GM19238 (cell line): ENCODE measurements around the gene DLG2.

ENCODE experiments used
- DNase-seq: peaks from one replicate; pipeline ENCODE4 v3.0.0; 2011; ENCODE audit warnings: low spot score; ENCODE audit not compliant: insufficient read length

DLG2 gene

DNA sequence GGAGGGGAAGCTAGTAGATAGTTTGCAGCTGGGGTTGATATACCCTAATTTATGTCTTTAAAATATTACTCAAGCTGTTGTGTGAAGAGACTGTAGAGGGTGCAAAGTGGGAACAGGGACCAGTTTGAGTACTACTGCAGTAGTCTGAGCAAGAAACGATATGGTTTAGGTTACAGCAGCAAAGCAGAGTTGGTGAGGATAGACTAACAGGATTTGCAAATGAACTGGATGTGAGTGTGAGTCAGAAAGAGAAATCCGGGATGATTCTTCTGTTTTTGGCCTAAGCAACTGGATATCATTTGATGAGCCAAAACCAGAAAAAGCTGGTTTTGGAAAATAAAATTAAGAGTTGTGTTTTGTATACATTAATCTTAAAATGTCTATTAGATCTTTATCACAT, 1591.5 kb downstream of the DLG2 start:
- no peak for DNase-seq

DNA sequence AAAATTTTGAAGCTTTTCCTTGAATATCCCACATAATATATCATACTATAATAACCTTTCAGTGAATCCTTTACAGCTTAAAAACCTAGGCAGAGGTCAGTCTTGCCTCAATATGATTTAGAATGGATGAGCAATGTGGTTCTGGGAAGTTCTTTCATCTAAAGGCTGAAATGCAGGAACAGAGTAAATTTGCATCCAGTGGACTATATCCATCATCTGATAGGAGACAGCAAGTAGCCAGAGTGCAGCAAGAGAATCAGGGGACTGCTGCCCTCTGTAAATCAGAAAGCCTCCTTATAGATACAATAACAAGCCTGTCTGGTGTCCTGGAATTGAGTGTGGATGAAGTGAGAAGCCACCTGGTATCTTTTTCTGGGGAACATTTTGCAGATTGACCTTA, 1592.7 kb downstream of the DLG2 start:
- DNase-seq = no peak

DNA sequence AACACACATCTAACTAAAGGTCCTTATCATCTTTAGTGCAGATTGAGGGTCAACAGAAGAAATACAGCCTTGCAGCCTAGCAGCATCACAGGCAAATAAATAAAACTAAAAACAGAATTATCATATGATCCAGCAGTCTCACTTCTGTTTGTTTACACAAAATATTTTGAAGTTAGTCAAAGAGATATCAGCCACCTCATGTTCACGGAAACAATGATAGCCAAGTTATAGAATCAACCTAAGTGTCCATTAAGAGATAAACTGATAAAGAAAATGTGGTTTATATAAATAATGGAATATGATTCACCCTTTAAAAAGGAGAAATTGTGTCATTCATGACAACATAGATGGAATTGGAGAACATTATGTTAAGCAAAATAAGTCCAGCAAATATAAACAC, 1602.9 kb downstream of the DLG2 start:
- no peak for DNase-seq

DNA sequence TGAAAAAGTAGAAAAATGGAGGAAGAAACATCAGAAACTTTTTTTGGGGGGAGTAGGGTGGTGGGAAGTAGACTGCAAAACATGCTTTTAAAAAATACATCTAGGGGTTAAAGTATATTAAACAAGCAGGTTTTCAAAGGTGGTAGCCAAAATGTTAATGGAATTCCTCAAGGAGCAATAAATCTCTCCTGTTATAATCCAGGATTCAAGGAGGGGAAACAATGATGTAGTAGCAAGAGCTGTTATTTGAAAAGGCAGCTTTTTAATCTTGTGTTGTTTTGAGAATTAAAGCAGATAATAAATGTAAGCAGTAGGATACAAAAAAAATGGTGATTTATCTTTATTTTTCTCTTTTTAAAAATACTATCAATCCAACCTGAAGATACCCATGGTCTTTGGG, 1604.4 kb downstream of the DLG2 start:
- DNase-seq = no peak

DNA sequence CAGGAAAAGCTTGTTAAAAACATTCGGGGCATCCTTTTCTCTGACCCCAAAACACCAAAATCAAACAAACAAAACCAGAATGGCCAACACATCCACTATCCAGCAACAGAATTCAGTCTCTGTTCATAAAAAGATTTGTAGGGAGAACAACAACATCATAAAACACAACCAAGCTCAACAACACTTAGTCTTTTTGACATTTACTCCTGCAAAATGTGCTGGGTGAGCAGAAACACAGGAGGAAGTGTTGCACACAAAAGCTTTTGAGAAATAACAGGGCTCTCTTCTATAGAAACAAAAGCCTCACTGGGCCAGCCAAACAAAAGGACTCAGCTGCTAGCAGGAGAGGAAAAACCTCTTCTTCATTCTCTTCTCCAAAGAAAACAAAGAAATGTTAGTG, 1604.9 kb downstream of the DLG2 start:
- DNase-seq = no peak

DNA sequence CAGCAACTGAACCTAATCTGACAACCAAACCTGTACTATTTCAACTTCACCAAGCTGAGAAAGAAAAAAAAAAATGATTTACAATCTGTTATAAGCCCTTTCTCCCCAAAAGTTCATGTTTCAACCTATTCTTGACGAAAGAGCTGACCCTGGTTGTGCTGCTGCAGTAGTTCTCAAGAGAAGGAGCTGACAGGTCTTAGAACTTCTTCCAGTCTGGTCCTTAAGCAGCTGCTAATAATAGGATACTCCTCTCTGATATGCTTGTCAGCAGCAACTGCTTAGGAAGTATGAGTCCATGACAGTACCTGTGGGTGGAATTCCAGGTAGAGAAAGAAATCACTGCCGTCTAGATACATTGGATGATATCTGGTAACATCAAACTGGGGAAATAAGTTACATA, 1605.9 kb downstream of the DLG2 start:
- DNase-seq = no peak

DNA sequence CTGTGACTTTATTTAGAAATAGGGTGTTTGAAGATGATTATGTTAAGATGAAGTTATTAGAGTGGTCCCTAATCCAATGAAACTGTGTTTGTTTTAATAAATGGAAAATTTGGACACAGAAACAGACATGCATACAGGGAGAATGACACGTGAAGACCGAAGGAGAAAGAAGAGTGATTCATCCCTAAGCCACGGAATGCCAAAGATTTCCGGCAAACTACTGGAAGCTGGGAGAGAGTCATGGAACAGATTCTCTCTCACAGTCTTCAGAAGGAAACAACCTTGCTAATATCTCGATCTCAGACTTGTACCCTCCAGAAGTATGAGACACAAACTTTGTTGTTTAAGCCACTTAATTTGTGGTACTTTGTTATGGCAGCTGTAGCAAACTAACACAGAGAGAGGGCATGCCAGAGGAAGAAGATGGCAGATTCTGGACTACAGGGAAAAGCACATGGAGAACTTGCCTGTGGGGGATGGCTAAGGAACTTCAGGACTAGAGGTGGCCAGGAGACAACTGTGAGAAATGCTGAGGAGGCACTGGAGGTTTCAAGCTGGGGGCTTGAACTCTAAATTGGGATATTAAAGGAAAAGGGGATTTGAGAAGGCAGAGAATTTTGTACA, 1607.5 kb downstream of the DLG2 start:
- DNase-seq = no peak

DNA sequence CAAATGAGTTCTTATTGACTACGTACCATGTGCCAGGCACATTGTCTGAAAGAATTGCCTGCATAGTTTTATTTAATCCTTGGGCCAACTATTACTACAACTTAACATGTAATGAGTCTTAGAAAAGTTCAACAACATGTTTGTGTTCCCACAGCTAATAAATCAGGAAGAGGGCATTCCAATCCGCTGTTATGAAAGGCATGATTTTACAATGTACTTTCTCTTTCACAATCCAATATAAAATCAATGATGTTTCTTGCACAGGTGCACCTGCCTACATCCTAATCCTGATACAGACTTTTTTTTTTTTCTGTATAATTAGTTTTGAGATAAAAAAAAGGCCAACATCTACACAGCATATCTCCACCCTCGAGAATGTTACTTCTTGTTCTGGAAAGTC, 1612.6 kb downstream of the DLG2 start:
- DNase-seq = no peak

DNA sequence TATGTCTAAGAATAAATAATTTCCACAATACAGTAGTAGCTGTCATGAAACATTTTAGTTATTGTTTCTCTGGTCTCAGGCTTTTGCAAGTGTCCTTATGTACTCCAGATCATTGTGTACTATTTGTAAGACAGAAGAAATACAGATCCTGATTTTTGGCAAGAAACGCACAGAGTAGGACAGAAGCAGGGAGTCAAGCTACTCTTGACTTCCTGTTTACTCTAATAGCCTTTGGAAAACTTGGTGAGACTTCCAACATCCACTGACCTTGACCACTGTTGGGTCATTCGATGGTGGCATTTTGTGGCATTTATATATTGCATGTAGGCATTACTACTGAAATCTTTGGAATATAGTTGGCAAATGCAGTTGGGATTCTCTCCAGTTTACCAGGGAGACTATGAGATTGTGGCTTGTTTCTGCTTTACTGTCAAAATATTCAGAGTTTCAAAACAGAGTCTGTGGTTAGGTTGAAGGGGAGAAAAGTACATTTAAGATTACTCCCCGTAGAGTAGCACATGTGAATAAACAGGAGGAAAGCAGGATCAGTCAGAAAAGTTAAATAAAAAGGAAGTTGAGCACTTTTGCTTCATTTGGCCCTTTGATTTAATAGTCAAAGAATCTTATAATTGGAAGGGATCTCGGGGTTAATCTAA, 1614.8 kb downstream of the DLG2 start:
- DNase-seq = no peak

DNA sequence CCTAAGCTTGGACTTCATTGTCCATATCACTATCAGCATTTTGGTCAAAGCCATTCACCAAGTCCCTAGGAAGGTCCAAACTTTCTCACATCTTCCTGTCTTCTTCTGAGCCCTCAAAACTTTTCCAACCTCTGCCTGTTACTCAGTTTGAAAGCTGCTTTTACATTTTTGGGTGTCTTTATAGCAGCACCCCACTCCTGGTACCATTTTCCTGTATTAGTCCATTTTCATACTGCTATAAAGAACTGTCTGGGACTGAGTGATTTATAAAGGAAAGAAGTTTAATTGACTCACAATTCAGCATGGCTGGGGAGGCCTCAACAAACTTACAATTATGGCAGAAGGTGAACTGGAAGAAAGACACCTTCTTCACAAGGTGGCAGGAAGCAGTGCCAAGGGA, 1624.0 kb downstream of the DLG2 start:
- DNase-seq = no peak

DNA sequence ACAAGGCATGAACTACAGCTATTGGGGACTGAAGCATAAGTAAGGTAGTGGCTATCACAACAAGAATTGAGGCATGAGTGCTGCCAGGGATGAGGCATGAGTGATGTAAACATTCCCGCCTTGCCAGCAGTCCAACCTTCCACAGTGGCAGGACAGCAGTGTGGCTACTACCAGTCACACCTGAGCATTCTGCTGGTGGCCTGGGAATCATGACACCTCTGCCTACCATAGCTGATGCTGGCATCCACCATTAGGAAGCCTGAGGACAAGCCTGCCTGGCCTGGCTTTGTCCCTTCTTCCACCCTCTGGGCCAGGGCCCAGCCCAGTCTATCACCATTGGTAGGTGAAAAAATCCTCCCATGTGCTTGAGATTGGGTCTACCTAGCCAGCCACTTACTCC, 1628.2 kb downstream of the DLG2 start:
- DNase-seq = no peak

DNA sequence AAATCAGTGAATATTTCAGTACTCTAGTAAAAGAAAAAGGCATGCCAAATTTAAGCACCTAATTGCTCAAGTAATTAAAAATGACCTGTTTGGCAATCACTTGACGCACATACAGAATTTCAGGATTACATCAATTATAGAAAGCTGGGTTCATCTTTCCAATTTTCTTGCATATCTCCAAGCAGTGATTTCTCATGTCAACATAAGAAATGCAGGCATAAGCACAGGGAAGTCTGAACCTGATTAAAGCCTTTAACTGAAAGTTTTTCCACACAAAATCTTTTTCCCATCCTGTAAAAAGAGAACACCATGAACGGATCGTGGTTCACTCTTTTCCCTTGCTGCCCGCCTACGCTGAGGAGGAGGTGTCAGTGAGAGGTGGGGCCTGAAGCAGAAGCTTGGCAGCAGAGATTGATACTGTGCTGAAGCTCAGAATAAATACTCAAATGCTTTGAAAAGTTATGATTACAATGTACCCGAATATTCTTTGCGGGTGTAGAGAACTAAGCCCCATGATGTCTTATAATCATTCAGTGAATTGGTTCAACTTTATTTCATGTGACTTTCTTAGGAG, 1636.9 kb downstream of the DLG2 start:
- no peak for DNase-seq

DNA sequence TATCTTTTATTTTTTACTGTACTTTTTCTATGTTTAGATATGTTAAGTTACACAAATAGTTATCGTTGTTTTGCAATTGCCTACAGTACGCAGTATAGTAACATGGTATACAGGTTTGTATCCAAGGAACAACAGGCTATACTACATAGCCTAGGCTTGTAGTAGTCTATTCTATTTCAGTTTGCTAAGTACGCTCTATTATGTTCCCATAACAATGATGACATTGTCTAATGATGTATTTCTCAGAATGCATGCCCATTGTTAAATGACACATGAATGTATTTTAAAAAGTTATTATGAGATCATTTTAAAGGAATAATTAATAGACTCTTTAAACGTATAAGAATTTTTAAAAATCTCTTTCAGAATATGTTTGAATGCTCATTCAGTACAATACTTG, 1644.3 kb downstream of the DLG2 start:
- no peak for DNase-seq

DNA sequence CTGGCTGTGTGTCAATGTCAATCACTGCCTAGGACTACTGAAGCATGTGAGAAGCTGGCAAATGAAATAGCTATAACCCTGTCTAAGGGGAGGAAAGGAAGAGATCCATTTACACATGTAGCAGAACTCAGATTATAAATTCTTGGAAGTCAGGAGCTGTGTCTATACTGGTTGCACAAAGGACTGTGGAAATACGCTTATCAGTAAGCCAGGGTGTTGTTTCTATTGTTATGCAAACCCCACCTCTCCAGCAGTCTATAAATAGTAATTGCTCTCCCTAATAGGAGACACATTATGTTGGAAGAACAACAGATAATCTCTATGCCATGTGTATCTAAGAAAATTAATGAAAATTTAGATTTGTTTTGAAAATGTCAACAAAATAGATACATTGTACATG, 1647.6 kb downstream of the DLG2 start:
- no peak for DNase-seq

DNA sequence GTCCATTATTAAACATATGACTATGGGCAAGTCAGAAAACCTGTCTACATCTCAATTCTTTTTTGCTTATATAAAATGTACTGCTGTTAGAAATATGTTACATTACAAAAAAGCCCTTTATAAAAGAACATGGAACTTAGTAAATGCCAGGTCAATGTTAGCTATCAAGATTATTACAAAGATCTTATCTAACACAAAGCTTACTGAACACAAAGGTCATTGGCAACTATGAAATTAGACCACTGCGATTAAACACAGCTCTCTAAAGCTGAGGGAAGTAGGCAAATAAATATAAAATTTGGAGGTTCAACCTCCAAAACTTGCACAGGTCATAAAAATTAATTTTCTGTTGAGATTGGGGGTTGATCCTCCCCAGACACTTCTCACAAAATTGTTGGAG, 1648.2 kb downstream of the DLG2 start:
- DNase-seq = no peak

DNA sequence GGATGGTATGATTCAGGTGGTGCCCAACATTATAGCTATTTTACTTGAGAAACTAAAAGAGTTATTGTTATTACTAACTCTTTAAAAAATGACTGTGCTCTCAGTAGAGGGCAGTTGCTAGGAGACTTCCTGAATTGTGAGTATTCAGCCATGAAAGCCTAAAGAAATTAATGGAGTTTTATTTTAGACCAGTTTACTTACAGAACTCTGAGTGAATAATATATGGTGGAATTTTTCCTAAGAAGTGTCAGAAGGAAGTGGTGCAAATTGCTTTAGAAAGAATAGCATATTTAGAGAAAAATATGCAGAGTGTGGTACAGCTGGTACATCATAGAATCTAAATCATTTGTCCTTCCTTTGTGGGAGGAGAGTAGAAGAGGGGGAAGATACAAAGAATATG, 1651.1 kb downstream of the DLG2 start:
- no peak for DNase-seq

DNA sequence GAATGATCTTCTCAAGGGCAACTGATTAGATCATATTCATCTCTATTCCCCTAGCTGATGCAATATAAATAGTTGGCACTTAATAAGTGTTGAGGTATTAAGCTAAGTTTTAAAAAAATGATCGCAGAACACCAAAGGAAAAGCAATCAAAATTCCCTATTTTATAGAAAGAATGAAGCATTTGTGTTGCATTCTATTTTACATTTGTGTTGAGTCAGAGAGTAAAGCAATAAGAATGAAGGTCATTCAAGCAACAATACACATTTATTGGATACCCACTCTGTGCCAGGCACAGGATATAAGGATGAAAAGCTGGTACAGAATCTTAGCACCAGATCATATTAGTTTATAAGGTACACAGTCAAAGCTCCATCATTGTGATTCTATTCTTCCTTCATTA, 1654.6 kb downstream of the DLG2 start:
- no peak for DNase-seq

DNA sequence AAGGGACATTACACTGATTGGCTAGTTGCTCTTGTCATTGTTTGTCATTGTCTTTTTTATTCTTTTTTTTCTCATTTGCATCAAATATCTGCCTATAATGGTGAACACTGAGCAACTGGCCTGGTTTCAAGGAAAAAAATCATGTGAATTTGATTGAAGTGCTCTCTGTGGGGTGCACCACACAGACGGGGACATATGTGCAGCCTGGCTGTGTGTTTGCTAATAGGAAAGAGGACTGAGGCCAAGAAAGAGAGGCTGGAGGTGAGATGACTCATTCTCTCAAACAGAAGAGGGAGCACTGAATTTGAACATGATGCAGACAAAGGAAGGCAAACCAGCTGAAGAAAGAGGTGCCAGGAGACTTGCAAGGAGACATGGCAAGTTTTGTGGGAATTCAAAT, 1656.1 kb downstream of the DLG2 start:
- DNase-seq = no peak

DNA sequence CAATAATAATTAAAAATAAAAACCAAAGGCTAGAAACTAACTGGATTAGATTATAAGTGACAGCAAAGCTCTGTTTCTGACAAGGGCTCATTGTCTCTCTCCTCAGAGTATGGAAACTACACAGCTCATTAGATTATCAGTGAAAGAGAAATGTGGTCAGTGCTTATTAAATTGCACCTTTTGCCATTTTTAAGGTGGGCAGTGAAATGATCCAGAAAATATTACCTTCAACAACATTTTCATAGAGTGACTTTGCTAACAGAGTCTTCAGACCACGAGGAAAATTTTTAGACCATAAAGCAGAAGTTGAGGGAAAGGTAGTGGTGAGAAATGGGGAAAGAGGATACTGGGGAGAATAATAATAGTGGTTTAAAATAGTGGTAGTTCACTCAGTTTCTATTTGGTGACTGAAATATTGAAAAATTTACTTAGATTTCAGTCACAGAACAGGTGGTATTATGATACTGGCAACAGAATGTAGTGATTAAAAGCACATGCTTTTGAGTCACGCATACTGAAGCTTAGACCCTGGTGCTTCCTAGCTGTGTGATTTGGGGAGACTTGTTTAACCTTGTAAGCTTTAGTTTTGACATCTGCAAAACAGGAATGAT, 1657.0 kb downstream of the DLG2 start:
- DNase-seq = no peak

DNA sequence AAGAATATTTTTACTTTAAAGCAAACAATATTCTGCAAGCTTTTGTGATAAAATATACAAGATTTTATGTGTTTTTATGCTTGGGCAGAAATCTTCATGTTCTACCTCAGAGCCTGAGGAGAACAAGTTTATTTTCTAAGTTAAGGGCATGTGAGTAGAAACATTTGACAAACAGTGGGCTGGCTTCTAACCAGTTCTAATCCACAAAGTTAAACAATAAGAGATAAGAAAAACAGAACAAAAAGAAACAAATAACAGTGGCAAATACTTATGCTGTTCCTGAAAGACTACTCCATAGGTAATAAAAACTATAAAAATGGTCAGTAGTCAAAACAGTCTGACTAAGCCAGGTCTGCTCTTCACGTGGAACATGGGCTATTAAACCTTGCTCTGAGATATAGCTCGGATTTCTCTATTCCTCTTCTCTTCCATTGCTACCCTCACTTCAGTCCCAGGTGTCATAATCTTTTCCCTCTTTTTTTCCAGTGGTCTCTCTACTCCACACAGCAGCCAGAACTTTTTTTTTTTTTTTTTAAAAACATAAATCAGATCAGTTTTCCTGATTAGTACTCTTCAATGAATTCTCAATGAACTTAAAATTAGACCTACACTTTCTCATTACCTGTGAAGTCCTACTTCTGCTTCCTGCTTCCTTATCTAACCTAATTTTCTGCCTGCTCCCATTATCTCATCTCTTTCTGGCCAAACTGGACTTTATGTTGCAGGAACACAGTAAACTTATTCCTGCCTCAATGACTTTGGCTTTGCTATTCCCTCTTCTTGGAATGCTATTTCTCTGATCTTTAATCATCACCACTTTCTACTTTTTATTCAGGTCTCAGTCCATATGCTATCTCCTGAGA, 1669.9 kb downstream of the DLG2 start:
- no peak for DNase-seq

DNA sequence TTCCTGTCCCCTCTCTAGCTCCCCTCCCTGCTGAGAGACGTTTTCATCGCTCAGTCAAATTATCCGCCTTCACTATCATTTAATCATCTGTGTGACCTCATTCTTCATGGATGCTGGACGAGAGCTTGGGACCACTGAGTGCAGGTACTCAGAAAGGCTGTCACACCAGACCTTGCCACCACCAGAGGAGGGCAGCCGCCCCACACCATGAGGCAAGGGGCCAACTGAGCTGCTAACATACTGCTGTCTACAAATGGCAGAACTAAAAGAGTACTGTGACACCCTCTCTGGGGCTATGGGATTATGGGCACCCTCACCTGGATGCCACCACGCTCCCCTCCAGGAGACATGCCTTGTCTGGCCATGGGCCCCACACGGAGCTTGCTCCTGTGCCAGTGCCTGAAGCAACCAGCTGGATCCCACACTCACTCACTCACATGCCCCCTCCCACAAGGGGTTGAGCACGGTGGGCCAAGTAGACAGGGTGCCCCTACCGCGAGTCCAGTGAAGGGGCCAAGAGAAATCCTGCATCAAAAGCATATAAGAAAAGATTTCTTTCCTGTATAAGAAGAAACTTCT, 1670.9 kb downstream of the DLG2 start:
- no peak for DNase-seq

DNA sequence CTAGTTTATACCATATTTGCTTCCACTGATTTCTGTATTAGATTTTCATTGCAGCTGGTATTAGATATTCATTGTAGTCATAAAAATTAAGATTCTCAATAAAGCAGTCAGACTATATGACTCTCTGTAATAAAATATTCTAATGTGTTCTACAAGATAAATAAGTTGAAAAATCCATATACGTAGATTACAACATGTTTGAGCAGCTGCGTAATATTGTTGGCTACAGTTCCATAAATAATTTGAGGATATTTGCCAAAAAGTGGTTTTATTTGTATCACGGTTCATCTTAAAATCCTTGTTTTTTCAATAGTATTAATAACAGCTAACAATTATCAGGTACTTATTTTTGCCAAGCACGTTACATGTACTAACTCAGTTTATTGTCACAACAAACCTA, 1672.4 kb downstream of the DLG2 start:
- no peak for DNase-seq
